ENCODE data around the gene FAF1.
"Not testable (repeated sequence)": the region's sequence is repeated elsewhere in the genome, so short reads cannot be mapped to it uniquely, and the experiment has no call there.

The FAF1 gene

DNA sequence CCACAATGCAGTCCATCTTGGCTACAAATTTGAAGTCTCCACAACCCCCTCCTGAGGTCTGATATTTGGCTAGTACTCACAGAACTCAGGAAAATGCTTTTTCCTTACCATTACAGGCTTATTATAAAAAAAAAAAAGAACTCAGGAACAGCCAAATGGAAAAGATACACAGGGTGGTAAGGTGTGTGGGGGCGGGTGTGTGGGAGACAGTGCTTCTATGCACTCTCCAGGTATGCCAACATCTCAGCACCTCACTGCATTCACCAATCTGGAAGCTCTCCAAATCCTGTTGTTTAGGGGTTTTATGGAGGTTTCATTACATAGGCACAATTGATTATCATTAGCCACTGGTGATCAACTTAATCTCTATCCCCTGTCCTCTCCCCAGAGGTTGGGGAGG is 126.9 kb downstream of the FAF1 start:
- DNase-seq: no peak

GRCh38 chr1:50832167-50832566 is 127.9 kb downstream of the FAF1 start:
- DNase-seq: no peak

- no peak for DNase-seq
Measured at GRCh38 chr1:50831300-50832061, 128.6 kb downstream of the FAF1 start.

GRCh38 chr1:50830621-50831020 is 129.4 kb downstream of the FAF1 start:
- no peak for DNase-seq

- DNase-seq: no peak
Measured at GRCh38 chr1:50829014-50829958, 130.8 kb downstream of the FAF1 start.

- no peak for DNase-seq
Measured at GRCh38 chr1:50827546-50827945, 132.5 kb downstream of the FAF1 start.

DNA sequence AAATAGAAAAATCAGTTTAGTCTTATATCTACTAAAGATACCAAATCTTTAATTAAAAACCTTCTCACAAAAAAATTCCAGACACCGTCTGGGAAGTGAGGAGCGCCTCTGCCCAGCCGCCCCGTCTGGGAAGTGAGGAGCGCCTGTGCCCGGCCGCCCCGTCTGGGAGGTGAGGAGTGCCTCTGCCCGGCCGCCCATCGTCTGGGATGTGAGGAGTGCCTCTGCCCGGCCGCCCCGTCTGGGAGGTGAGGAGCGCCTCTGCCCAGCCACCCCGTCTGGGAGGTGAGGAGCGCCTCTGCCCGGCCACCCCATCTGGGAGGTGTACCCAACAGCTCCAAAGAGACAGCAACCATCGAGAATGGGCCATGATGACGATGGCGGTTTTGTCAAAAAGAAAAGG is 133.3 kb downstream of the FAF1 start:
- DNase-seq: not testable (repeated sequence)

GRCh38 chr1:50822035-50822776 is 137.9 kb downstream of the FAF1 start:
- DNase-seq: no peak

DNA sequence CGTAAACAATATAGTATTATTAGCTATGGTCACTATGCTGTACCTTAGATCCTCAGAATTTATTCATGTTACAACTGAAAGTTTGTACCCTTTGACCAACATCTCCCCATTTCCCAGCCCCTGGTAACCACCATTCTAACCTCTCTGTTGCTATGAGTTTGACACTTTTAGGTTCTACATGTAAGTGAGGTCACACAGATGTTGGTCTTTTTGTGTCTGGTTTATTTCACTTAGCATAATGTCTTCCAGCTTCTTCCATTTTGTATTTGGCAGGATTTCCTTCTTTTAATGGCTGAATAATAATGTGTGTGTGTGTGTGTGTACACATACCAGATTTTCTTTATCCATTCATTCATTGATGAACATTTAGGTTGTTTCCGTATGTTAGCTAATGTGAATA is 139.5 kb downstream of the FAF1 start:
- DNase-seq: no peak

- DNase-seq: no peak
Measured at GRCh38 chr1:50812346-50812745, 147.7 kb downstream of the FAF1 start.

- DNase-seq: no peak
Measured at GRCh38 chr1:50808296-50808695, 151.8 kb downstream of the FAF1 start.

- DNase-seq: no peak
Measured at GRCh38 chr1:50796272-50796671, 163.8 kb downstream of the FAF1 start.

GRCh38 chr1:50793521-50793920 is 166.5 kb downstream of the FAF1 start:
- DNase-seq: no peak

DNA sequence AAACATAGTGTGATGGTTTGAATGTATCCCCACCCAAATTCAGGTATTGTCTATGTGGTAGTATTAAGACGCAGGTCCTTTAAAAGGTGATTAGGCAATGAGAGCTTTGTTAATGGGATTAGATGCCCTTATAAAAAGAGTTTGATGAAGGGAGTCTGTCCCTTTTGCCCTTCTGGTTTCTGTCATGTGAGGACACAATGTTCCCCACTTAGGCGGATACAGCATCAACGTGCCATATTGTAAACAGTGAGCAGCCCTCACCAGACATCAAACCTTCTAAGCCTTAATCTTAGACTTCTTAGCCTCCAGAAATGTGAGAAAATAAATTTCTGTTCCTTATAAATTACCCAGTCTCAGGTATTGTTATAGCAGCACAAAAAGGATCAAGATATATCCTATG is 172.8 kb downstream of the FAF1 start:
- no peak for DNase-seq

- no peak for DNase-seq
Measured at GRCh38 chr1:50783286-50783685, 176.8 kb downstream of the FAF1 start.

DNA sequence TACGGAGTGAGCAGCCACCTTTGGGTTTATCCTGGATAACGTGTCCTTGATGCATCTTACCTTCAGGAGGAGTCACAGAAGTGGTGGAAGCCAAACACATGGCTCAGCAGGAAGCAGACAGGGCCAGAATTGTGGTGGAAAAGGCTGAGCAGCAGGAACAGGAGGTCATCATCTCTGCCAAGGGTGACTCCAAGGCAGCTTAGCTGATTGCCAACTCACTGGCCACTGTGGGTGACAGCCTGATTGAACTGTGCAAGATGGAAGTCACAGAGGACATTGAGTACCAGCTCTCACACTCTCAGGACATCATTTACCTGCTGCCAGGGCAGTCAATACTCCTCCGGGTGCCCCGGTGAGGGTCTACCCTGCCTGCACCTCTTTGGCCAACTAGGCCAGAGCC is 179.3 kb downstream of the FAF1 start:
- no peak for DNase-seq

GRCh38 chr1:50779801-50780200 is 180.3 kb downstream of the FAF1 start:
- no peak for DNase-seq

DNA sequence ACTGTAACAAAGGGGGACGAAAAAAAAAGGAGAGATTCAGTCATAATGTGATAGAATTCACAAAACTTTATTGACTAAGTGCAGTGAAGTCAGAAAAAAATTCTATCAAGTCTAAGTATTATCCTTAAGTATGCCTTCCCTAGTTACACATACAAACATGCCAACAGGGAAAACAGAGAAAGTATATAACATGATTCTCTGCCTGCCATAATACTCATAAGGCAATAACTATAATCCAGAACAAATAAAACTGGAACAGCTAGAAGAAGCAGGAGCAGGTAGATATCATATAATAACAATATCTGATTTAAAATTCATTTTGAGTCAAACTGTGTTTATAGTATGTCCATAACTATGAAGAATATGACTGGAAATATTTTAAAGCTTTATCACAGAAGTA is 184.3 kb downstream of the FAF1 start:
- no peak for DNase-seq

- peak; percentile 60 for DNase-seq
Measured at GRCh38 chr1:50774759-50775351, 185.2 kb downstream of the FAF1 start.

GRCh38 chr1:50766688-50767087 is 193.4 kb downstream of the FAF1 start:
- no peak for DNase-seq

DNA sequence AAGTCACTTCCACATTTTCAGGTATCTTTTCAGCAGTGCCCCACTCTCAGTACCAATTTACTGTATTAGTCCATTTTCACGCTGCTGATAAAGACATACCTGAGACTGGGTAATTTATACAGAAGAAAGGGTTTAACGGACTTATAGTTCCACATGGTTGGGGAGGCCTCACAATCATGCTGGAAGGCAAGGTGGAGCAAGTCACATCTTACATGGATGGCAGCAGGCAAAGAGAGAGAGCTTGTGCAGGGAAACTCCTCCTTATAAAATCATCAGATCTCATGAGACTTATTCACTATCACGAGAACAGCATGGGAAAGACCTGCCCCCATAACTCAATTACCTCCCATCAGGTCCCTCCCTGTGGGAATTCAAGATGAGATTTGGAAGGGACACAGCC is 203.5 kb downstream of the FAF1 start:
- DNase-seq: not testable (repeated sequence)

DNA sequence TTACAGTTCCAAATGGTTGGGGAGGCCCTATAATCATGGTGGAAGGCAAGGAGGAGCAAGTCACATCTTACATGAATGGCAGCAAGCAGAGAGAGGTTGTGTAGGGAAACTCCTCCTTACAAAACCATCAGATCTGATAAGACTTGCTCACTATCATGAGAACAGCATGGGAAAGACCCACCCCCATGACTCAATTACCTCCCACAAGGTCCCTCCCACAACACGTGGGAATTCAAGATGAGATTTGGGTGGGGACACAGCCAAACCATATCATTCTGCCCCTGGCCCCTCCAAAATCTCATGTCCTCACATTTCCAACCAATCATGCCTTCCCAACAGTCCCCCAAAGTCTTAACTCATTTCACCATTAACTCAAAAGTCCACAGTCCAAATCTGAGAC is 205.3 kb downstream of the FAF1 start:
- not testable (repeated sequence) for DNase-seq

GRCh38 chr1:50750021-50750619 is 209.9 kb downstream of the FAF1 start:
- DNase-seq: no peak

Data from NCI-H1105 (cell line).